GDM1 (cell line): ENCODE results near the gene EVA1C.

Experiments
- DNase-seq: peaks from one replicate; lab custom pipeline; 2025; lab: John Stamatoyannopoulos, UW

Gene EVA1C

DNA sequence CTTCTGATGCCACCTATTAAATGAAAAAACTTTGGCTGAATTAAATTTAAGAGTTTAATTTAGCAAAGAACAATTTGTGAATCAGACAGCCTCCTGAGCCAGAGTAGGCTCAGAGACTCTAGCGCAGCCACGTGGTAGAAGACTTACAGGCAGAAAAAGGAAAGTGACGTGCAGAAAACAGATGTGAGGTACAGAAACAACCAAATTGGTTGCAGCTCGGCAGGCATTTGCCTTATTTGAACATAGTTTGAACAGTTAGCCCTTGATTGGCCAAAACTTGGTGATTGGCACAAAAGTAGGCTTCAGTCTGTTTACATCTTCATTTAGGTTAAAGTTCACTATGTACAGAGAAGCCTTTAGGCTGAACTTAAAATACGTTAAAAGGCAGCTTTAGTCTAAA lies 149.9 kb downstream of the EVA1C start:
- no peak for DNase-seq

DNA sequence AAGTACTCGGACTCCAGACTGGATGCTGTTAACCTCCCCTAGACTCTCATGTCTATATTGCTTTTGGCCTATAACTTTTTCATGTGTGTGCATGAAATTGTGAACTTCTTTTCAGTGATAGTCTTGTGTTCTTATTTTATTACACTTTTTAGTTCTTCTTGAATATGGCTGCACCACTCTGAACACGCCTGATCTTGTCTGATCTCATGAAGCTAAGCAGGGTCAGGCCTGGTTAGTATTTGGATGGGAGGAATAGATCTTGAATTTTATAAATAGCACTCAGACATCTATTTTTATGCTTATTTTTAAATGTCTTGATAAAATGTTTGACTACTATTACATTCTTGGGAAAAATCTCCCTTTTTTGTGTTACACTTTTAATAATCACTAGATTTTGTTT lies 150.4 kb downstream of the EVA1C start:
- no peak for DNase-seq
